HK-2 (cell line): ENCODE data around the gene ZNF865.
A peak's percentile ranks its signal among the peaks of the same experiment; 100 is the strongest.

ENCODE experiments used
- DNase-seq: peaks from one replicate; pipeline ENCODE4 v3.0.0-alpha.2; 2018; ENCODE audit not compliant: unreplicated experiment

ZNF865 gene

DNA sequence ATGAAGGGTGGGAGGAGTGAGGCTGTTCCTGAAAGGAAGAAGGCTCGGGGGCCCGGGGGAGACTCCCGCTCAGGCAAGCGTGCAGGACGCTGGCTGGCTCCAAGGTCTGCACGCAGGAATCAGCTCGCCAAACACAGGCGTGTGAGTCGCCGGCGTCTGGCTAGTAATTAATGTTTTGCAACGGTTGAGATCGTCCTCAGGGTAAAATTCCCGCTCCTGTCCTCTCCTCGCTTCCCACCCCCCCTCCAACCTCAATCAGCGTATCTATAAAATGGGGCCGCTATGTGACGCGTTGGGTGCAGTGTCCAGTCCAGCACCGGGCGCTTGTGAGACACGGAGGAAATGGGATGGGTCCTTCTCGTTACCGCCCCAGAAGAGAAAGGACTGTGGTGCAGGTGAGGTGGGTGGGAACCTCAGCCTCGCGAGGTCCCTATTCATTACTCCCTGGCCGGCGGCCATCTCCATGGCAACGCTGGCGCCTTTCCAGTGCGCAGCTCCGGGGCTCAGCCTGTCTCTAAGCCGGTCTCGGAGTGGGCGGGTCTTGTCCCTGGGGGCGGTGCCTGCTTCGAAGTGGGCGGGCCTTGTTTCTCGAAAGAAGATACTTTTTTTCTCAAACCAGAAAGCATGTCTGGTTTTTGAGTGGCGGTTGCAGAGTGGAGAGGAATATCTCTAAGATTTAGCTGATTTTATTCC is 18.3 kb upstream of the ZNF865 start:
- peak; percentile 100 for DNase-seq

DNA sequence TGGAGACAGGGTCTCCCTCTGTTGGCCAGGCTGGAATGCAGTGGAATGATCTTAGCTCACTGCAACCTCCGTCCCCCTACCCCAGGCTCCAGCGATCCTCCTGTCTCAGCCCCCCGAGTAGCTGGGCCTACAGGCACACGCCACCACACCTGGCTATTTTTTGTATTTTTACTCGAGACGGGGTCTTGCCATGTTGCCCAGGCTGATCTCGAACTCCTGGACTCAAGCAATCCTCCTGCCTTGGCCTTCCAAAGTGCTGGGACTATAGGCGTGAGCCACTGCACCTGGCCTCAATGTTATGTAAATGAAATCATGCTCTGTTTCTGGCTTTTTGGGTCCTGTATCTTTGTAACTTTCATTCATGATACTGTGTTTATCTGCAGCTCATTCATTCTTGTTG is 16.7 kb upstream of the ZNF865 start:
- DNase-seq, result no peak

DNA sequence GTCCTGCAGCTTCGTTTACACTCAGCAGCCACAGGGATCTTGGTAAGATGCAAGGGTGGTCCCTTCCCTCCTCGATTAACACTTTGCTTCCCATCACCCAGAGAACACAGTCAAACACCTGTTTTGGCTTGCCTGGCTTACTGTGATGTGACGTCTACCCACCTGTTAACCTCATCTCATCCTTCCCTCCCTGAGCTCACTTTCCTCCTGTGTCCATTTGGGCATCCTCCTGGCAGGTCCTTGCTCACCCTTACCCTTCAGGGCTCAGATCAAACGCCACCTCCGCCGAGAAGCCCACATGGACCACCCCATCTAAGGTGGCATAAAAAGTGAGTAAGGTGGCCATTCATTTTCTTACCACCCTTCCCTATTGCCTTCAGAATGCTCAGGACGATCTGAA is 15.3 kb upstream of the ZNF865 start:
- DNase-seq, result no peak

DNA sequence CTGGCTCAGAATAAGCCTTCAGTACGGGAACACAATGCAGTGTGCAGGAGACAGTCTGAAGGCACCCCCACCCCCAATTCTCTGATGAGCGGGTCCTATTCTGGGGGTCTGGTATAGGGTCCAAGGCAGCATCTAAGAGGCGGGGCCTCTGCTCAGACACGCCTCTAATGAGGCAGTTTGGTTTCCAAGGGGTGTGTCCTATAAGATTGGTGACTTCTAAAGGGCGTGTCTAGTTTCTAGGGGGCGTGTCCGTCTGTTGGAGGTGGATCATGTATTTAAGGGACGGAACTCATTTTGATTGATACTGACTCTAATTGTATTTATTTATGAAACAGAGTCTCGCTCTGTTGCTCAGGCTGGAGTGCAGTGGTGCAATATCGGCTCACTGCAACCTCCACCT is 14.8 kb upstream of the ZNF865 start:
- no peak for DNase-seq

DNA sequence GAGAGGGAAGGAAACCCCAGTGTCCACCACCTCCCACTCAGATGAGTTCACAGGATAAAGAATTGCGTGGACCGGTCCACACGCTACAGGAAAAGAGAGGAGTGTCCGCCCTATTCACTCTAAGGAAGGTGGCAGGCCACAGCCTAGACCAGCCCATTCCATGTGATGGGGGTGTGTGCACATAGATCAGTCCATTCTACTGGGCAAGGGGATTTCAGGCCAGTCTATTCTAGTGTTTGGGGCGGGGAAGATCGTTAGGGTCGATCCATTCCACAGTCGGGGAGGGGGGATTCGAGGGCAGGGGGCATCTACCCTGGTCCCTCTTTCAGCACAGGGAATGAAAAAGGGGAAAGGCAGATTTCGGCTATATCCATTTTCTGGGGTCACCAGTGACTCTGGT is 13.9 kb upstream of the ZNF865 start:
- no peak for DNase-seq

DNA sequence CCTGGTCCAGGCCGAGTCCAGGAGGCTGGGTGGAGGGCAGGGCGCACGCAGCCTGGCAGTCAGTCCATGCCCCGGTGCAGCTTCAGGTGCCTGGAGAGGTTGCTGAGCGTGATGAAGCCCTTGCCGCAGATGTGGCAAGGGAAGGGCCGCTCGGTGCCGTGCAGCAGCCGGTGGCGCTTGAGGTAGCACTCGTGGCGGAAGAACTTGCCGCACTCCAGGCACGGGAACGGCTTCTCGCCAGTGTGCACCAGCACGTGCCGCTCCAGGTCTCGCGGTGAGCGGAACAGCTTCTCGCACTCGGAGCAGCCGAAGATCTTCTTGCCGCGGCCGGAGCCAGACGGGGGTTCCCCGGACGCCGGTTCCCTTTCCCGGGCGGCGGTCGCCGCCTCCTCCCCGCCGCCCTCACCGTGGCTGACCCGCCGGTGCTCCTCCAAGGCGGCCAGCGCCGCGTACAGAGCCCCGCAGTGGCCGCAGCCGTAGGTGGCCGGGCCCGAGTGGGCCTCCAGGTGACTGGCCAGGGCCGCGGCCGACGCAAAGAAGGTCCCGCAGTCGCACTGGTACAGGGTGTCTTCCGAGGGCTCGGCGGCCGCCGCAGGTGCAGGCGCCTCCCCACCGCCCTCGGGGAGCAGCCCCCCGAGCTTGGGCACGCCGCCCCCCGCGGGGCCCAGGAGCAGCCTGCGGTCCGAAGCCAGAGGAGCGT is 12.9 kb upstream of the ZNF865 start:
- no peak for DNase-seq

DNA sequence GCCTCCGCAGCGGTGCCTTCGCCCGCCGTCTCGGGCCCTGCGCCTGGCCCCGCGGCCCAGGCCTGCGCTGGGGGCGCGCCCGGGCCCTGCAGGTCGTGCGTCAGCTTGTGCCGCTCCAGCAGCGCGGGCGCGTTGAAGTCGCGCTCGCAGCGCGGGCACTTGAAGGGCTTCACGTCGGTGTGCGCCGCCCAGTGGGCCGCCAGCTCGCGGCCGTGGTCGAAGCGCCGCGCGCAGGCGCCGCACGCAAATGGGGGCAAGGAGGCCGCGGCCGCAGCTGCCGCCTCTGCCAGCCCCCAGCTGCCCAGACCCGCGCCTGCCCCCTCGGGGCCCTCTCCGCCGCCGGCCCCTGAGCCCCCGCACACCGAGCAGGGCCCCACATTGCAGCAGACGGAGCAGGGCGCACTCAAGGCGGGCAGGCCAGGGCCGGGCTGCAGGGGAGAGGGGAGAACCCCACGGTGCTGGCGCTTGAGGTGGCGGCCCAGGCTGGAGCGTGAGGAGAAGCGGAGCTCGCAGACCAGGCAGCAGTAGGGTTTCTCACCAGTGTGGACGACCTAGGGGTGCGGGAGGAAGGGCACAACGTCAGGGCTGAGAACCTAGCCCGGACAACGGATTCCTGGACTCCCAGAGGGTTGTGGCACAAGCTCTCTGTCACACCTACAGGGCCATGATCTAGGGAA is 12.2 kb upstream of the ZNF865 start:
- DNase-seq, result no peak

DNA sequence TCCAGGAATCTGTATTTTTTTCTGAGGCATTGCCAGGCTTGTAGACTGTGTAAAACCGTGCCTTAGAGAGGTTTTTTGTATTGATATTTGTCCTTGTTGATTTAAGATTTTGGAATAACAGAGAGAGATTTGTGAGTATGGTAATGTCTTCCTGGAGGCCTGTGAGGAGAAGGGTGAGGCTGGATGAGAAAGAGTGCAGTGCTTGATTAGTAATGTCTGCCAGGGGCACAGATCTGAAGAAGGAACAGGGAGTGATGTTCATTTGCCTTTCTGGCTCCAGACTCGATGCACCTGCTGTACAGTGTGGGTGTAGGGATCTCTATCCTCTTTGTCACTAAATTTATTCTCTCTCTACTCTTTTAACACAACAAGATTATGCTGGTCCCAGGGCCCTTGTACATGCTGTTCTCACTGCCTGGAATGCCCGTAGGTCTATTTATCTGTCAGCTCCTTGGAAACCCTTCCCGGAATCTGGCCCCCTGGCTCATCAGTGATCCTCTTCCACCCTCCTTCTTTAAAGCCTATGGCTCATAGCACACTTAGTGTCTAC is 10.4 kb upstream of the ZNF865 start:
- DNase-seq, result no peak

DNA sequence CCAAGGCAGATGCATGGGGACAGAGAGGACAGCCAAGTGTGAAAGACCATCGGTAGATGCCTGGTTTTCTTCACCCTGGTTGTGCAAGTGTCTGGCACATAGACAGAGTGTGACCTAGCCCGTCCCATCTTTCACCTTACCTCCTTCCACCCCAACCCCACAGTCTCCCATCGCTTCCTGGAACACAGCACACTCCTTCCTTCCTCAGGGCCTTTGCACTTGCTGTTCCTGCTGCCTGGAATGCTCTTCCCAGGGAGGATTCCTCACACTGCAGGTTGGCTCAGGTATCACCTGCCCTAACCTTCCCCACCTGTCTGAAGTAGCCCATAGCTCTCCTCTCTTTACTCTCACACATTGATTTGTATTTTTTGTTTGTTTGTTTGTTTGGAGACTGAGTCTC is 9.1 kb upstream of the ZNF865 start:
- no peak for DNase-seq

DNA sequence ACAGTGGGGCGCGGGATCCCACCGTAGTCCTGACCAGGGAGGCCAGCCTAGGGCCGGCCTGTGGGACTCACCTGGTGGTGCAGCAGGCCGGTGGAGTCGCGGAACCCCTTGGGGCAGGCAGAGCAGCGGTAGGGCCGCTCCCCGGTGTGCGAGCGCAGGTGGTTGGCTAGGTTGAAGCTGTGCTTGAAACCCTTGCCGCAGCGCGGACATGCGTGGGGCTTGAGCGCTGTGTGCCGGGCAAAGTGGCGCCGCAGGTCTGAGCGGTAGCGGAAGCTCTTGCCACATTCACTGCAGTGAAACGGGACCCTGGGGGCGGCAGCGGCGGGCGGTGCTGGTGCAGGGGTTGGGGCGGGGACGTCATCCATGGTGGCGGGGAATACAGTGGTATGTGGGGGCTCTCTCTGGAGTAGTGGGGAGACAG is 7.9 kb upstream of the ZNF865 start:
- no peak for DNase-seq

DNA sequence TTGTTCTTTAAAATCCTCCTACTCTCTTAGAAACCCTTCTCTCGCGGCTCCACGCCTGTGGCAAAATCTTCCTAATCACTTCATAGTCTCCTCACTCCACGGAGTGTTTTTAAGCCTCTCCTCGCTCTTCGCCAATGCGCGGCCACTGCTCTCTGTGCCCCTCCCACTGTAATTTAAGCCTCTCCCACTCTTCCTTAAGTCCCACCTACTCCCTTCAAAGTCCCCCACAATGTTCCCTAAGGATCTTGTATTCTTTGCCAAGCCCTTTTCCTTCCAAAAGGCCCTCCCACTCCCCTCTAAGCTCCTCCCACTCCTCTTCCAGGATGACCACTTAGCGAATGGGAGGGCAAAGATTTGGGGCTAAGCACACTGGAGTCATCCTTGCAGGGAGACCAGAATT is 7.4 kb upstream of the ZNF865 start:
- DNase-seq, result no peak

DNA sequence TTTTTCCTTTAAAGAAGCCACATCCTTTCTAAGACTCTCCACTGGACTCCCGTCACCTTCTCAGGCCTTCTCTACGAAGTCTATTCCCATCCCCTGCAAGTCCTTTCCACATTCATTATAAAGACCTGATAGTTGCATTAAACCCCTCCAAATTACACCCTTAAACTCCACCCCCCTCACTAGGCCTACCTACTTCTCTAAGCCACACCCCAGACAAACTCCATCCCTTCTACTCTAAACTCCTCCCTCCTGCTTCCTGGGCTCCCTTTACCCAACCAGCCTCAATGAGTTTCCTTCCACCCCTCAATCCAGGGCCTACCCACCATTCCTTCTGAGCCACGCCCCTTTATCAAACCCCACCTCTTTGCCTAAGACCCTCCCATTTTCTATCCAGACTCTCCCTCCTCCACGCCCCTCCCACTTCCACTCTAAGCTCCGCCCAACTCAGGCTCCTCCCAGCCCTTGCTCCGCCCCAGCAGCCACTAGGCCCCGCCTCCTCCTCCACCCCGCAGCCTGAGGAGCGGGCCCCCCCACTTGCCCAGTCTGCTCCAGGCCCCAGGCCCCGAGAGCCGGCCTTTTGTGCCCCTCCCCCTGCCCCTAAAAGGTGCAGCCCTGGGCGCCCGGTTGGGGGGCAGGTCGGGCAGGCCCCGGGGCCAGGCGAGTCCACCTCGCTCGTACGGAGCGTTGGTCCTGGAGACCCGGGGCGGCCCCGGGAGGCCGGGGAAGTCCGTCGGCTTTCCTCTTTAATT is 6.6 kb upstream of the ZNF865 start:
- peak; percentile 99 for DNase-seq

DNA sequence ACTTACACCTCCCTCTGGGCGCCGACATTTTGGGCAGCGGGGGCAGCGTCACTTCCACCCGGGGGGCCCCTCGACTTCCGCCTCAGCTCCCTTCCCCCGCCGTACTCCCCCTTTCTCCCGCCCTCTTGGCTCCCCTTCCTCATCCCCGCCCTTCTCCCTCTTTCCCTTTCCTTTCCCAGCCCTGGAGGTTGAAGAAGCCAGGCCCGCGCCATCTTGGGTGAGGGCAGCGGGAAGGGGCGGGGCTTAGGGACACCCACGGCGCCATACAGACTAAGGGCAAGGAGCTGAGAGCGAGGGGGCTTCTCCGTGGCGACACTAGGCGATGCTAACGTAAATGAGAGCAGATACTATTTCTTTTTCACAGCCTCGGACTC is 6.0 kb upstream of the ZNF865 start, which contains the start of gene FIZ1:
TSS of gene FIZ1 (minus strand) at position 50 of the 374 bp plus-strand sequence. CDS start 1,652 bp downstream, outside the sequence.
- peak; percentile 99 for DNase-seq

DNA sequence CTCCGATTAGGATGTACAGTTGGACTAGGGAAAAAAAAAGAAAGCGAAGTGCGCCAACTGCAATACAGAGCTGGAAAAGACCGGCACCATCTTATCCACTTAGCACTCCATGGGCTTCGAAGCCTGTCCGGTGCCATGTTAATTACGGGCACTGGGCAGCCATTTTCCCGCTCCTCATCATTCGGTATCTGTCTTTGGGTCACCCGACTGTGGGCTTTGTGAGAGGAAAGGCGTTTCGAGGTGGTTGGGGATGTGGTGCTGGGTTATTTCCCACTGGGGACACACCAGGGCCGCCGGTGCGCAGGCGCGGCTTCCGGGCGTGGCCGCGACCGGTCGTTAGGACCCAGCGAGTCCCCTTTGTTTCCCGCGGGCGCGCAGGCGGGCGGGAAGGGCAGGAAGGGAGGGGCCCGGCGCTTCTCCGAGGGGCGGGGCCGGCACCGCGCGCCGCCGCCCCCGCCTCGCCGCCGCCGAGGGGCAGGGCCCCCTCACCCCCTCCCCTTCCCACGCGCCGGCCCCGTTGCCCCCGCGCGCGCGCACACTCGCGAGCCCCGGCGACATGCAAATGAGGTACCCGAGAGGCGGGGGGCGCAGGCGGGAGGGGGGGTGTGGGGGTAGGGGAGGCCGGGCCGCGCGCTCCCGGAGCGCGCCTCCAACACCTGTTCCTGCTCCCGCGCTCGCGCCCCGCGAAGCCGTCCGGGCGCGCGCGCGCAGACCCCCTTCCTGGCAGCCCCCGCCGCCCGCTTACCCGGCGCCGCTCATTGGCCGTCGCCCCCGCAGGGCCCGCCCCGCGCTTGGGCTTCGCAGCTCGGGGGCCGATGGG is 5.4 kb upstream of the ZNF865 start, which contains the start of gene ZNF524:
TSS of gene ZNF524 (plus strand) at position 447 of the 820 bp plus-strand sequence. CDS start 1,825 bp downstream, outside the sequence.
- DNase-seq, result peak; percentile 91

DNA sequence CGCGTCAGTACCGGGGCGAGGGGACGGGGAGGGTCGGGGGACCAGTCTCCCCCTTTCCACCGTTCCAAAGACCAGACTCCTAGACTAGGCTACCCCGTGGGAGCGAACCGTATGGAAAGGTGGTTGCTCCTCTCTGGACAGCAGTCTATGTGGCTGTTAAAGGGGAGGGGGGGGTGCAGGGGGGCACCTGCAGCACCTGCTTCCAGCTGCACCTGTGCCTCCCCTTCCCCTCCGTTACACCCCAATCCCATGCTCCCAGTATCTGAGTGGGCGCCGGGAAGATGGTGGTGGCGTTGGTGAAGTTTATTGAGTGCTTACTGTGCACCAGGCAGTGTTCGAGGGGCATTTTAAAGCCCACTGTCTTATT is 4.8 kb upstream of the ZNF865 start:
- DNase-seq, result no peak

DNA sequence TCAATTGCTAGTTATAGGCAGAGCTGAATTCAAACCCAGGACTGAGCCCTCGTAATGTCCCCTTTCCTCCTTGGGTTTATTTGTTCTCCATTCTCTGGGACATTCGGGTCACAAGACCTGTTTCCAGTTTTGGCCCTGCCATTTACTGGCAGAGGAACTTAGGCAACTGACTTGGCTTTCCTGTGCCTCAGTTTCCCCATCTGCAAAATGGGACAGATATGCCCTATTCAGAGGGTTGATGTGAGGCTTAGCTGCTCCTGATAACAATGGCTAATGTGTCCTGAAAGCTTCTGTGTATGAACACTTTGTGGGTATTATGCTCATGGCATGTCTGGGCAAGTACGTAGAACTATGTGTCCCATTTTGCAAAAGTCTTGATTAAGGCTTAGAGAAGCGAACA is 4.4 kb upstream of the ZNF865 start:
- no peak for DNase-seq

DNA sequence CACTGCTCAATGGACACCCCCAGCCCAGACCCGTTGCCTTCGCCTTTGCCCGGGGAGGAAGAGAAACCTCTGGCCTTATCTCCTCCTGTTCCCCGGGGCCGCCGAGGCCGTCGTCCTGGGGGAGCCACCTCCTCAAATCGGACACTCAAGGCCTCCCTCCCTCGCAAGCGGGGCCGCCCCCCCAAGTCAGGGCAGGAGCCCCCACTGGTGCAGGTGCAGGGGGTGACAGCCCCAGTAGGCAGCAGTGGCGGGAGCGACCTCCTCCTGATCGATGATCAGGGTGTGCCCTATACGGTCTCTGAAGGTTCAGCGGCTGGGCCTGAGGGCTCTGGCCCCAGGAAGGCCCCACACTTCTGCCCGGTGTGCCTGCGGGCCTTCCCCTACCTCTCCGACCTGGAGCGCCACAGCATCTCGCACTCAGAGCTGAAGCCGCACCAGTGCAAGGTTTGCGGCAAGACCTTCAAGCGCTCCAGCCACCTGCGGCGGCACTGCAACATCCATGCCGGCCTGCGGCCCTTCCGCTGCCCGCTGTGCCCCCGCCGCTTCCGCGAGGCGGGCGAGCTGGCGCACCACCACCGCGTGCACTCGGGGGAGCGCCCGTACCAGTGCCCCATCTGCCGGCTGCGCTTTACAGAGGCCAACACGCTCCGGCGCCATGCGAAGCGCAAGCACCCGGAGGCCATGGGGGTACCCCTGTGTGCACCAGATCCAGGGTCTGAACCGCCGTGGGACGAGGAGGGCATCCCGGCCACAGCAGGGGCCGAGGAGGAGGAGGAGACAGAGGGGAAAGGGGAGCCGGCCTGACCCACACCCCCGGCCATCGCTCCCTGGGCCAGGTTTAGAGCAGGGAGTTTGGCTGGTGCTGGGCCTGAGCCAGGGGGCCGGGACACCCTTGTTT is 3.1 kb upstream of the ZNF865 start:
- no peak for DNase-seq

DNA sequence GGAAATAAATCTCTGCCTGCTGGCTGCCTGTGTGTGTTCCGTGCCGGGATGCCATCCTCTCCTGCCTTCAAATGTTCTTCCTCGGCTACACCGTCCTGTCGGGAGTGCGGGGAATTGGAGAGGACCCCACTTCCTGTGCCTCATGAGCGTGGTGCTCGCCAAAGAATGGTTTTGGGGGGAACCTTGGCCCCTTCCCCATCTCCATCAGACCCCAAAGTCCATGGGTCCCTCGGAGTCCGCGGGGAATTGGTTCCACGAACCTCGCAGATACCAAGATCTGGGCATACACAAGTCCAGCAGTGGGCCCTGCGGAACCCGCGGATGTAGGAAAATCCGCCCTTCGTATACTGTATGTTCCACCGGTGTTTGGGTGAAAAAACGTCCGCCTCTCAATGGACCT is 2.3 kb upstream of the ZNF865 start:
- no peak for DNase-seq

DNA sequence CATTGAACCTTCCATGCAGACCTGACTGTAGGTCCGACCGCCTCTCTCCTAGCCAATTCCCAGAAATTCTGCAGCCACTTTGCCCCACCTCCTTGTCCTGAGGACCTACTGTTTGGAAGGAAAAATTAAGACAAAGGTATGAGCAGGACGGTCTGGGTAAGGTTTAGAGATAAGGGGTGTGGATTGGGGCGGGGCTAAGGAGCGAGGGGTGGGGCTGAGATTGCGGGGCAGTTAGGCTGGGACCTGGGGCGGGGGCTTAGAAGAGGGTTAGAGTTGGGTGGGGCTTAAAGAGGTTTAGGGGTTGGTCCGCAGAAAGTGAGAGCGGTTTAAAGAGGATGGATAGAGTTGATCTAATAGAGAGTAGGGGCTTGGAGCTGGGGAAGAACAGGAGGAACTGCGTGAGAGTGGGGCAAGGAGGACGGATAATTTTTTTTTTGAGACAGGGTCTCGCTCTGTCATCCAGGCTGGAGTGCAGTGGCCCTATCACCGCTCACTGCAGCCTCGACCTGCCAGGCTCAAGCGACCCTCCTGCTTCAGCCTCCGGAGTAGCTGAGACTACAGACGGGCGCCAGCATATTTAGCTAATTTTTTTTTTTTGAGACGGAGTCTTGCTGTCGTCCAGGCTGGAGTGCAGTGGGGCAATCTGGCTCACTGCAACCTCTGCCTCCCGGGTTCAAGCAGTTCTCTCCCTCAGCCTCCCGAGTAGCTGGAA is 1.7 kb upstream of the ZNF865 start:
- DNase-seq, result no peak
